ENCODE measurements around the gene UVRAG. TPM values are rescaled to one million over a fixed set of nuclear protein-coding genes. Genes with fewer than 3 reads are reported as not detected.

Gene UVRAG
- total and polyA plus RNA-seq, 2 donors from 2014 or later = 7.2 to 27.9 TPM

DNA sequence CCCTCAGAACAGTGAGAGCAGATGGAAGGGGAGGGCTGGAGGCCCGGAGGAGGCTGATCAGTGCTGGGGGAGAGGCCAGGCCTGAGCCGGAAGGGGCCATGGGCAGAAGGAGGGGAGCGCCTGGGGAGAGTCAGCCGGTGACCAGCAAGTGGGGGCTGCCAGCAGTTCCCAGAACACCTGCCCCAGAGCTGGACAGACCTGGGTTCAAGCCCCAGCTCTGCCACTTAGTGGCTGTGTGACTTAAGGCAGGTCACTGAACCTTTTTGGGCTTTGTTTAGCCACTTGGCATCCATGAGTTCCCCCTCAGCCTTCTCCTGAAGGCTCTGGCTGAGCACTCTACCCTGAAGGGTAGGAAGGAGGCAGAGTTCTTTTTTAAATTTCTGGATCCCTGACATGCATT is 373.9 kb downstream of the UVRAG start:
- FAIRE-seq (no peak), DNase-seq (no peak)
- Histone ChIP-seq H3K4me3 (ENCODE audit: low read length in 3 of 3) (no peak overlapping the region), H3K9me3 (ENCODE audit: control insufficient read depth in 2 of 3, insufficient read depth in 1 of 3, low read length in 3 of 3) (no peaks in the 10 kb centered on the region), H3K4me1 (ENCODE audit: control insufficient read depth in 2 of 3, insufficient read depth in 2 of 3, low read depth in 1 of 3, low read length in 3 of 3) (no peaks in the 10 kb centered on the region), H3K36me3 (ENCODE audit: control insufficient read depth in 2 of 3, insufficient read depth in 3 of 3, low read length in 3 of 3) (no peaks in the 10 kb centered on the region), H3K9ac (ENCODE audit: low read length in 3 of 3) (no peak overlapping the region), H3K27ac (ENCODE audit: low read depth in 2 of 2, low read length in 2 of 2) (no peak overlapping the region), H3K27me3 (ENCODE audit: control insufficient read depth, insufficient read depth, low read length) (no peaks in the 10 kb centered on the region)
- intact Hi-C loops (cut with DNase I) = no loop called here
- TF ChIP-seq, protein P1, sequence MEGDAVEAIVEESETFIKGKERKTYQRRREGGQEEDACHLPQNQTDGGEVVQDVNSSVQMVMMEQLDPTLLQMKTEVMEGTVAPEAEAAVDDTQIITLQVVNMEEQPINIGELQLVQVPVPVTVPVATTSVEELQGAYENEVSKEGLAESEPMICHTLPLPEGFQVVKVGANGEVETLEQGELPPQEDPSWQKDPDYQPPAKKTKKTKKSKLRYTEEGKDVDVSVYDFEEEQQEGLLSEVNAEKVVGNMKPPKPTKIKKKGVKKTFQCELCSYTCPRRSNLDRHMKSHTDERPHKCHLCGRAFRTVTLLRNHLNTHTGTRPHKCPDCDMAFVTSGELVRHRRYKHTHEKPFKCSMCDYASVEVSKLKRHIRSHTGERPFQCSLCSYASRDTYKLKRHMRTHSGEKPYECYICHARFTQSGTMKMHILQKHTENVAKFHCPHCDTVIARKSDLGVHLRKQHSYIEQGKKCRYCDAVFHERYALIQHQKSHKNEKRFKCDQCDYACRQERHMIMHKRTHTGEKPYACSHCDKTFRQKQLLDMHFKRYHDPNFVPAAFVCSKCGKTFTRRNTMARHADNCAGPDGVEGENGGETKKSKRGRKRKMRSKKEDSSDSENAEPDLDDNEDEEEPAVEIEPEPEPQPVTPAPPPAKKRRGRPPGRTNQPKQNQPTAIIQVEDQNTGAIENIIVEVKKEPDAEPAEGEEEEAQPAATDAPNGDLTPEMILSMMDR (IDR thresholded peaks at IDR 0.05; ENCODE audit: borderline replicate concordance, extremely low read depth, insufficient read depth) = no peak

DNA sequence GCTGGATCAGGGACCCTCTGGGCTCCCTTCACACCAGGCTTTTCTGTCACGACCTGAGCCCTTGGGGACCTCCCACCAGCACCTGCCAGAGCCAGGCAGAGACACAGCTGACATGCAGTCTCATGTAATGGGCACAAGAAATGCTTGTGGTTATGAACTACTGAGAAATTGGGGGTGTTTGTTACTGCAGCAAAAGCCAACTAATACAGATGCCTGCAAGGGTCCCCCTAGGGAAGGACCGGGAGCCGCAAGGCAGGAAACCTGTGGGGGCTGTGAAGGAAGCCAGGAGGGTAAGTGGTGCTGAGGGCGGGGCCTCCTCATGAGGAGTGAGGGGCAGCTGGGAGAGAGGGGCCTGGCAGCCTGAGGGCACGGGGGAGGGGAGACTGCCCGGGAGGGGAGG is 374.7 kb downstream of the UVRAG start:
- no peaks in the 10 kb centered on the region for H3K27me3 ChIP-seq (ENCODE audit: control insufficient read depth, insufficient read depth, low read length)
- intact Hi-C loops (cut with DNase I) = no loop called here
- no peak overlapping the region for H3K27ac ChIP-seq (ENCODE audit: low read depth in 2 of 2, low read length in 2 of 2)
- DNase-seq = no peak
- H3K9me3 ChIP-seq (ENCODE audit: control insufficient read depth in 2 of 3, insufficient read depth in 1 of 3, low read length in 3 of 3) = no peaks in the 10 kb centered on the region
- H3K36me3 ChIP-seq (ENCODE audit: control insufficient read depth in 2 of 3, insufficient read depth in 3 of 3, low read length in 3 of 3) = no peaks in the 10 kb centered on the region
- no peak for FAIRE-seq
- H3K9ac ChIP-seq (ENCODE audit: low read length in 3 of 3) = no peak overlapping the region
- H3K4me3 ChIP-seq (ENCODE audit: low read length in 3 of 3) = no peak overlapping the region
- H3K4me1 ChIP-seq (ENCODE audit: control insufficient read depth in 2 of 3, insufficient read depth in 2 of 3, low read depth in 1 of 3, low read length in 3 of 3) = no peaks in the 10 kb centered on the region
- TF ChIP-seq, protein P1 (IDR thresholded peaks at IDR 0.05; ENCODE audit: borderline replicate concordance, extremely low read depth, insufficient read depth) = no peak

DNA sequence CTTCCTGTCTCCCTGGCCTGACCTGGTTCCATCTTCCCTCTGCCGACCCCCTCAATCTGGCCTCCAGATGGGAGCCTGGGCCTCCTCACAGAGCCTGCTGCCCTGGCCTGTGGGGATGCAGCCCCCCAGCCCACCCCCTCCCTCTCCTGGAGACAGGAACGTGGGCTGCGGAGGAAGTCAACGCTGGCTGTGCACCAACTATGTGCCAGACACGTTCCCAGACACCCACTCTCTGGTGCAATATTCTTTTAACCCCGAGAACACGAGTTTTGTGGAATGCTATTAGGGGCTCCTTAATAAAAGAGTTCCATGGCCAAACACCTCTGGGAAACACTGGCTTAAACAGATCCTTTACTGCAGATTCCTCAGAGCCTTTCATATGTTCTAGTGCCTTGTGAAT is 375.4 kb downstream of the UVRAG start:
- TF ChIP-seq, protein P1 (IDR thresholded peaks at IDR 0.05; ENCODE audit: borderline replicate concordance, extremely low read depth, insufficient read depth) = no peak
- no peaks in the 10 kb centered on the region for H3K27me3 ChIP-seq (ENCODE audit: control insufficient read depth, insufficient read depth, low read length)
- no peak overlapping the region for H3K9ac ChIP-seq (ENCODE audit: low read length in 3 of 3)
- H3K27ac ChIP-seq (ENCODE audit: low read depth in 2 of 2, low read length in 2 of 2) = no peak overlapping the region
- DNase-seq = peak in 2 of 5 donors; percentile 51 to 65
- no peak for FAIRE-seq
- no peaks in the 10 kb centered on the region for H3K36me3 ChIP-seq (ENCODE audit: control insufficient read depth in 2 of 3, insufficient read depth in 3 of 3, low read length in 3 of 3)
- H3K9me3 ChIP-seq (ENCODE audit: control insufficient read depth in 2 of 3, insufficient read depth in 1 of 3, low read length in 3 of 3) = no peaks in the 10 kb centered on the region
- H3K4me1 ChIP-seq (ENCODE audit: control insufficient read depth in 2 of 3, insufficient read depth in 2 of 3, low read depth in 1 of 3, low read length in 3 of 3) = no peaks in the 10 kb centered on the region
- intact Hi-C loops (cut with DNase I) = no loop called here
- no peak overlapping the region for H3K4me3 ChIP-seq (ENCODE audit: low read length in 3 of 3)

Other genes starting within 250 kb of the UVRAG start
- 7.7 TPM for gene MAP6, start 146.2 kb upstream of the UVRAG start, total RNA-seq
- gene MAP6, start 146.2 kb upstream of the UVRAG start, polyA plus RNA-seq (ENCODE audit: insufficient read depth, low read depth, low replicate concordance) = 21.3 TPM
- gene MOGAT2, start 97.4 kb upstream of the UVRAG start, total RNA-seq = not detected
- gene MOGAT2, start 97.4 kb upstream of the UVRAG start, polyA plus RNA-seq (ENCODE audit: insufficient read depth, low read depth, low replicate concordance) = 1.1 TPM
- 1.4 TPM for gene DGAT2, start 46.4 kb upstream of the UVRAG start, total RNA-seq
- gene DGAT2, start 46.4 kb upstream of the UVRAG start, polyA plus RNA-seq (ENCODE audit: insufficient read depth, low read depth, low replicate concordance) = 7.0 TPM

All from kidney (tissue), 14 donors.